IPS DF 19.7 (cell line): ENCODE data around the gene CEMIP2.
"Not testable (repeated sequence)": the region's sequence is repeated elsewhere in the genome, so short reads cannot be mapped to it uniquely, and the experiment has no call there.

Source experiments
- DNase-seq: peaks from one replicate; pipeline ENCODE4 v3.0.0-alpha.2; 2013; ENCODE audit warnings: low read depth, low spot score

Gene CEMIP2

DNA sequence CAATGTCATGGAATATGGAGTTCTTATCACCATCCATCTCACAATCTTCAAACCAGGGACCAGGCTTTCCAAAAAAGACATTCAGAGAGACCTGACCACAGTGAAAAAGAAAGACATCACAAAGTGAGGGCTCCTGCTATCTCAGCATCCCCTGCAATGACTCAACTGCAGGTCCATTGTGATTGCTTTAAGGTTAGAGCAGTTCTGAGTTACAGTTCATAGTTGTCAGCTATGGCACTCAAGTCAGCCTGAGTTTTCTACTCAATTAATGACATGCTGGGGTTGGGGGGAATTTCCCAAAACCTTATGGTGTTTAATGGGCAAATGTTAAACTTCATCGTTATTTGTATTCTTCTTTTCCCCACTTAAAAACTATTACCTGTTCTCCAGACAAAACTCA lies 58.9 kb downstream of the CEMIP2 start:
- DNase-seq = no peak

DNA sequence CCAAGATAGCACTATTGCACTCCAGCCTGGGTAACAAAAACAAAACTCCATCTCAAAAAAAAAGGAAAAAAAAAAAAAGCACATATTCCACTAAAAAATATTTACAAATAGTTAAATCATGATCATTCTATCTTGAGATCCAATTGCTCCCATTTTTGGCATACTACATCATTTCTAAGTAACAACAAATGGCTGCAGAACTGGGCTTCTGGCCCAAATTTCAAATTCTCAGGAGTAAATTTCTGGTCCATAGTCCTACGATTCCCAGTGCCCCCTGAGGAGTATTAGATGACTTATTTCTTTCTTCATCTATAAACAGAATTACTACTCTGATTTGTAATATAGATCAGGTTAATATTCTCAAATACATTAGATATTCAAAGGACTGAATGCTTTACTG lies 62.1 kb downstream of the CEMIP2 start:
- DNase-seq = no peak

DNA sequence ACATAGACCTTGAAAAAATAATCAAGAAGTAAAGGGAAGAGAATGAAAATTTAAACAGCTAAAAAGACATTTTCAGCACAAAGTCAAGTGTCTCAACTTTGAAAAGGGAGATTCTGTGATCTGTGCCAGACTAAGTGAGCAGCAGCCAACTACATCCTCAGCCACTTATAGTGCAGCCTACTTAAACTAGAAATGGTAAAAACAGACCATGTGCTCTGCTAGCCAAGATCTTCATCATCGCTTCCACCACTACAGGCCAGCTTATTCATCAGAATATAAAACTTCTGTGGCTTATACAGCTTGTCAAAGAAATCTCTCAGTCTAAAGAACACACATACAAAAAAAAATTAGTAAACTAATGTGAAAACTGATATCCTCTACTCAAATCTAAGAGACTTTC lies 63.5 kb downstream of the CEMIP2 start:
- no peak for DNase-seq

DNA sequence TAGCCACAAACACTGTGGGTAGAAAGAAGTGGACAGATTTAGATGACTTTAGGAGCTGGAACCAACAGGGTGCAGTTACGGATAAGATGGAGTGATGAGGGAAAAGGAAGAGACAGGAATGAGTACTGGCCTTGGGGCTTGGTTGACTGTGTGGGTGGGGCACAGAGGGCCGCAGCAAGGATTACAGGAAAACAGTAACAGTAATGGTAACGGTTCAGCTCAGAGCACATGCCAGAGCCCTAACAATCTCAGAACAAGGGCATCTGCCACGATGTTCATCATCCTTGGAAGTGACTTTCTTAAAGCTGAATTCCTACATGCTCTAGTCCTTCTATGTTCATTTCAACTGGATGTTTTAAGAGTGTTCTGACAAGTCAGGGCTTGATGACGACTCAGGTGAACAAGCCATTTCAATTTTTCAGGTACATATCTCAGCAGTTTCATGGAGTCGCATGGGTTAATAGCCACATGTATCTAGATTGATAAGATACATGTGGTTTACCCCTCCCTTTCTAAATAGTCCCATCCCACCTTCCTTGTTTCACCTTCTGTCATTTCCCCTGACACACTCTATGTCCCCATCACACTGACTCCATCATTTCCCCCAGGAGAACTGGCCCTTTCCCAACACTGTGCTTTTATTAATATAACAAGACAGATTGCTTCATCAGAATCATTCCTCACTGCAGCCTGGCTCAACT lies 65.0 kb downstream of the CEMIP2 start:
- no peak for DNase-seq

DNA sequence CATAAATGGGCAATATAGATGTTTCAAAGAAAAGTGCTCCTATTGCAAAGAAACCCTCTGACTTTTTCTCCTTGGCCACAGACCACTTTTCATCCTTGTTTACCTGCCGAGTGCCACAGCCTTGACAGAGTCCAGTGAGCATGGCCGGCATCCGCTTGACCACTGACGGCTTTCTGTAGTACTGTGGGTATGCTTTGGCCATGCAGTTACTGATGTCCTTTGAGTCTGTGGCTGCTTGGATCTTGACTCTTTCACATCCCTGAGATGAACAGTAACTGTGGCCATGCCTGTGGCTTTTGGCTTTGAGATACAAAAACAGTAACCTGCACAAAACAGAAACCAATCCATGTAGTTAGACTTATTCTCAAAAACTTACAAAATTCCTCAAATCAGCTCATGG lies 70.4 kb downstream of the CEMIP2 start:
- DNase-seq = no peak

DNA sequence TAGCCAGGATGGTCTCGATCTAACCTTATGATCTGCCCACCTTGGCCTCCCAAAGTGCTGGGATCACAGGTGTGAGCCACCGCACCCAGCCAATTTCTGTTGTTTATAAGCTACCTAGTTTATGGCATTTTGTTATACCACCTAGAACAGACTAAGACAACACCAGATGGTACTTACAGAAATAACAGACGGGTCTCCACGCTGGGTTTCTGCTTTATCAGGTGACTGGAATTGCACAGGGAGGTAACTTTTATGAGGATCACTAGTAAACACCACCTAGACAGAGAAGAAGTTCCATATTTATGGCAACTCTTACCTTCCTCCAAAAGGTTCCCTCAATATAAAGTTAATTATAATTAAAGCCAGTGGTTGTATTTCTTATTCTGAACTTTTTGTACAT lies 74.0 kb downstream of the CEMIP2 start:
- no peak for DNase-seq

DNA sequence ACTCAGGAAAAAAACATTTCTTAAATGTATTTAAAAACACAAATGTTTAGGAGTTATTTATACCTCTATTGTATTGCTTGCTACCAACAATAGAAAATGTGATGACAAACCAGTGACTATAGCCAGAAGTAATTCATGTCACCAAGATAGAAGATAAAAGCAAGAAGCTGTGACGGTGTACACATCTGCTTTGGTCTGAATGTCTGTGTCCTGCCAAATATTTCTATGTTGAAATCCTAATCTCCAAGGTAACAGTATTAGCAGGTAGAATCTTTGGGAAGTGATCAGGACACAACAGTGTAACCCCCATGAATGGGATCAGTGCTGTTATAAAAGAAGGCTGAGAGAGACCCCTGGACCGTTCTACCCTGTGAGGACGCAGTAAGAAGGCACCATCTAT lies 74.7 kb downstream of the CEMIP2 start:
- DNase-seq = no peak

DNA sequence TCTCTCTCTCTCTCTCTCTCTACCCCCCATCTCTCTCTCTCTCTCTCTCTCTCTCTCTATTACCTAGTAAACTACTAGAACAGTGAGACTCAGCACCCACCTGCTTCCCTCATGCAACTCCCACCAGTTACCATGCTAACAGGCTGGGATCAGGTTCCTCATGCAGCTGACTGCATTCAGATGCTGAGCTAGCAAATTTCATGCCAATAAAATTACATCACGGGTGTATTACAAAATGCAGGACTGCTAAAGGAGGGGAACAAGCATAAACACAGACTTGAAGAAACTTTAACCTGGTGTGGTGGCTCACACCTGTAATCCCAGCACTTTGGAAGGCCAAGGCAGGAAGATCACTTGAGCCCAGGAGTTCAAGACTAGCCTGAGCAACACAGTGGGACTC lies 76.0 kb downstream of the CEMIP2 start:
- no peak for DNase-seq

DNA sequence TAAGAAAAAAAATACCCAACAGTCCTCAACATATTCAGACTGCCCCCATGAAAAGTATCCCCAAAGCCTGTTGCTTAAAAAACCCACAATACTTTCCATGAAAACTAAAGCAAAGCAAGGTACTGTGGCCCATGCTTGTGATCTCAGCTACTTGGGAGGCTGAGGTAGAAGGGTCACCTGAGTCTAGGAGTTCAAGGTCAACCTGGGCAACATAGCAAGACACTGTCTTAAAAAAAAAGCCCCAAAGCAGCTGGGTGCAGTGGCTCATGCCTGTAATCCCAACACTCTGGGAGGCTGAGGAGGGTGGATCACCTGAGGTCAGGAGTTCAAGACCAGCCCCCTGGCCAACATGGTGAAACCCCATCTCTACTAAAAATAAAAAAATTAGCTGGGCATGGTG lies 76.7 kb downstream of the CEMIP2 start:
- DNase-seq = not testable (repeated sequence)

DNA sequence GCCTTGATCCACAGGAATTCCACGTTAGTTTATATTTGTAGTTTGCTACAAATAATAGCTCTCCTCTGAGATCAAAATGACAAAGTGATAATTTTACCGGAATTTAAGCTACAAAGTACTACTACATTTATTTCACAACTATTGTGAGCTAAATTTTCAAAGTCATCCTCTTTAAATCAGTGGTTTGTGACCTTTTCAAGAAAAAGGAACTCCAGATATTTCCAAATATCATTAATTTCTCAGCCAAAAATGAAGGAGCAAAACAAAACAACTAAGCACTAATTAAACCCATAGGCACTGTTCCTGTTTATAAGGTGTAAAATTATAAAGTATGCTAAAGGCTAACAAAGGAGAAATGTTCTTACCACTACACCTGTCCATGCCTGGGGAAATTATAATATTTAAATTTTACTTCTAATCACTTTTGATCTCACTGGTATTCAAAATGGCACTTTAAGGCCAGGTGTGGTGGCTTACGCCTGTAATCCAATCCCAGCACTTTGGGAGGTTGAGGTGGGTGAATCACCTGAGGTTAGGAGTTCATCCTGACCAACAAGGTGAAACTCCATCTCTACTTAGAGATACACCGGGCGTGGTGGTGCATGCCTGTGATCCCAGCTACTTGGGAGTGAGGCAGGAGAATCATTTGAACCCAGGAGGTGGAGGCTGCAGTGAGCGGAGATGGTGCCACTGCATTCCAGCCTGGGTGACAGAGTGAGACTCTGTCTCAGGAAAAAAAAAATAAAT lies 77.5 kb downstream of the CEMIP2 start:
- DNase-seq = no peak

DNA sequence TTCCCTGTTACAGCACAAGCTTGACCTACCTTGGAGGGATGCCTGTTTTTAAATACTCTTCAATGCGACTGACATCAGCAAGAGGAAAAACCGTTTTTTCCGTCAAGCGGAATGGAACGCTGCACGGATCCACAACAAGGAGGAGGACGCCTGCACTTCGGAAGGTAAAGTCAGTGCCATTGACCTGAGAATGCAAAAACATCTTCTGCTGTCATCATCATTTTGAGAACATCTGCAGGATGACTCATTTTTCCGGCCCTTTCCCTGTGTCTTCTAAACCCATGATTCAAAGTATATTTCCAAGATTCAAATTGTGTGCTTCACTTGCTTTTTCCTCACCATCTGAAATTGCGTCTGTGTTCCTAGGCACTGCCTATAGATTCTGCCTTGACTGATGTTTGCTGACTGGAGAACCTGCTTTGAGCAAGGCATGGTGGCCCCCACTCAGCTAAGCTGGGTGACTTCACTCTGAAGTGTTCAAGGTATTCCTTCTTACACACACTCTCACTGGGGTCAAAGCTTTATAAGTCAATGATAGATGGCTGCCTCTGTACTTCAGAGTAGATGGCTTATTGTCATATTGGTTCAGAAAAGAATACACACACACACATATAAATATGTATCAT lies 78.1 kb downstream of the CEMIP2 start:
- no peak for DNase-seq

DNA sequence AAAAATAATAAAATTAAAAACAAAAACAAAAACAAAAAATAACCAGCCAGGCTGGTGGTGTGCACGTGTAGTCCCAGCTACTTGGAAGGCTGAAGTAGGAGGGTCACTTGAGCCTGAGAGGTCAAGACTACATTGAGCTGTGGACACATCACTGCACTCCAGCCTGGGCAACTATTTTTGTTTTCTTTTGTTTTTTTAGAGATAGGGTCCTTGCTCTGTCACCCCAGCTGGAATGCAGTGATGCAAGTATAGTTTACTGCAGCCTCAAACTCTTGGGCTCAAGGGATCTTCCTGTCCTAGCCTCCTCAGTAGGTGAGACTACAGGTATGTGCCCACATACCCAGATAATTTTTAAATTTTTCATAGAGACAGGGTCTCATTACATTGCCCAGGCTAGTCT lies 80.6 kb downstream of the CEMIP2 start:
- DNase-seq = no peak

DNA sequence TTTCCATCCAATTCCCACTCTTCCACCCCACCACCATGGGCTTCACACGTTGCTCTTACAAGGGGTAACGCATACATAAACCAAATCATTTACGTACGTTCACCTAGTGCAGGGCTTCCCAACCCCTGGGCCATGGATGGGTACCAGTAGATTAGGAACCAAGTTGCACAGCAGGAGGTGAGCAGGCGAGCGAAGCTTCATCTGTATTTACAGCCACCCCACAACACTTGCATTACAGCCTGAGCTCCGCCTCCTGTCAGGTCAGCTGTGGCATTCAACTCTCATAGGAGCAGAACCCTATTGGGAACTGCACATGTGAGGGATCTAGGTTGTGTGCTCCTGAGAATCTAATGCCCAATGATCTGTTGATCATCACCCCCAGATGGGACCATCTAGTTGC lies 82.3 kb downstream of the CEMIP2 start:
- no peak for DNase-seq

DNA sequence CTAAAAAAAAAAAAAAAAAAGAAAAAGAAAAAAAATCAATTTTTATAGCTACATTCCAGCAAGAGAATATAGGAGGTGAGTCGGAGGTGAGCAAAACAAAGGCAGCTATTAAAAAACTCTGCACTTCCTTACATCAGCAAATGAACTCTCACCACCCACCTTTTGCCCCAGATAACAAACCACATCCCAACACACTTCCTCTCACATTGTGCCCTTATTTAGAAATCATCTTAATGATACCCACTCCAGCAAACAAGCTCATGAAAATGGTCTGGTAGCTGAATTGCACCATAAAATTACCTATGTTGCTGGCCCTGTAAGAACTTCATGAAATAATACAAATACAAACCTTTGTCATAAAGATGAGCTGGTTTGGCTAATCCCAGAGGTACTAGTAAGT lies 82.9 kb downstream of the CEMIP2 start:
- DNase-seq = no peak

DNA sequence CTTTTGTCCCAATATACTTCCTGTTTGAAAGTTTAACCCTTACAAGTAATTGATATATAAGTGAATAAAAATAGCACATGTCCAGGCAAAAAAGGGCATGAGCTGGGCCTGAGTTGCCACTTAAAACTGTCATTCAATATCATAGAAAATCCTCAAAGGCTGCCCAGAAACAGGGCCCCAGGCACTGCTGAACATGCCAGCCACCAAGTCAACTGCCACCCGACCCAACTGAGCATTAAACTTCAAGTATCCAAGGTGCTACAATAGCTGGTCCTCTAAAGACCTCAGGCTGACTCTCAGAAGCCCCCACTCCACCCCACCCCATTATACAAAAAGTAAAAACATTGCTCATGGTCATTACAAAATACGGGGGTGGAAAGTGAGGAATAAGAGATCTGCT lies 83.7 kb downstream of the CEMIP2 start:
- DNase-seq = no peak

DNA sequence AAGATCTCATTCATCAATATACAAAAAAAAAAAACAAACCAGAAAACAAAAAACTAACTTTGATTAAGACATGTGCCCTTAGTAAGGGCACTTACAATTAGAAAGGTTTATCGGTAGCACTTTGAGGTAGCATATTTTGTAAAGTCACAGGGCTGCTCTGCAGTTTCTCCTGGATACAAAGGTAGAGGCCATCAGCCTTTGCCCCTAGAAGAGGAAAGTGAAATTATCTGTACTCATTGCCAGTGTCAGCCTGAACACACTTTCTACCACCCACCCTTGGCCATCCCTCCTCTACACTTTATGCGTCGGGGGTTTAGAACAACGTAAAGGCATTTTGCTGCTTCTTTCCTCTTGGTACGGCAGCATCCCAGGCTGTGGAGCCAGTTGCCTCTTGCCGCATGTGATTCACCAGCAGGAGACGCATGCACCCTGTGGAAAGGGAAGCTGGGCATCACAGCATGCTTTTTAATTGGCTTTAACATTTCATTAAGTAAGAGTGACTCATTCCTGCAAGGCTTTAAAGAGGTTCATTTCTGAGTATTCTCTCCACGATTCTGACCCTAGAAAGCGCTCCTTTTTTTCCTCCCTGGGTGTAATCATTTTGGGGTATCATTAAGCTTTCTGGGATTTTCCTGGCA lies 84.6 kb downstream of the CEMIP2 start:
- DNase-seq = peak; percentile 54

DNA sequence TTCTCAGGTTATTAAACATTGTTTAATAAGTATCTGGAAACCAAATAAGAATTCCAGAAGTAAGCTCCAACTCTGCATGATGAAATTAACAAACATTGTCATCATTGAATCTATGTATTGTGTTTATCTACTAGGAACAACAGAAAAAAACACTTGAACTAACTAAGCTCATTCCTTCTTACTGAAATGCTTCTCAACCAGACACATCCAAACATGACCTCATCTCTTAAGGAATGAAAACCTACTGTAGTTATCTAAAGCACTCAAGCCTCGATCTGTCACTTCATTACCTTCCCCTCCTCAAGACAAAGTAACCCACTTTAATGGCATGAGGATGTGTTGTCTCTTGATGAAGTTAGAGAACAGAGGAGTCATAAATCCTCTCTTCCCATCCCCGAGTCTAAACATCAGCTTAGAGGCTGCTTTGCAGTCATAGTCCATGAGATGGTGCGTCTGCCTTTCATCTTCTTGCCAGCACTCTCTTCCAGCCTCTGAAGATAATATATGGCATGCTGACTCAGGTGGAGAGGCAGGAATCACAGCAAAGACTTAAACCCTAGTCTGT lies 86.5 kb downstream of the CEMIP2 start:
- DNase-seq = no peak

DNA sequence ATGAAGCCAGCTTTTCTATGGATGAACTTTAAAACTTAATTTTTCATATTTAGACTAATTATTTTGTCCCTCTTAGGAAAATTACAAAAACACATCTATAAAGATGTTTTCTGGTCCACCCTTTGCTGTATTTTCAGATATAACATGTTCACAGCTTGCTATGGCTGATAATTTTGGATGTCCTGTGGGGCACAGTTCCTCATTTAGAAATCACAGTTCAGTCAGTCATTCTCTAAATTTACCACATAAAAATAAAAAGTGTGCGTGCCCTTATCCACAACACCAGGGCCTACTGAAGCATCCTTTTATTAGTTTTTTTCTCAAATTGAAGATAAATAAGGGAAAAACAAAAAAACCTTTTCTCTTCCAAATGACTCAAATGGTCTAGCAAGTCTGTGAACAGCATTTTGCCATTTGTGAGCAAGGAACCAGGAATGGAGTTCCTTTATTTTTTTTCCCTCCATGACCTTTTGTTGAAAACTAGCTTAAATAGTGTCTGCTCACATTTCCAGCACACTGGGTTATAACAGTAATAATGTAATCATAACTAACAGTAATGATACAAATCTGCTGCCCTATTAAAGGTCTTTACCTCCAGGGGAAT lies 87.1 kb downstream of the CEMIP2 start:
- no peak for DNase-seq

DNA sequence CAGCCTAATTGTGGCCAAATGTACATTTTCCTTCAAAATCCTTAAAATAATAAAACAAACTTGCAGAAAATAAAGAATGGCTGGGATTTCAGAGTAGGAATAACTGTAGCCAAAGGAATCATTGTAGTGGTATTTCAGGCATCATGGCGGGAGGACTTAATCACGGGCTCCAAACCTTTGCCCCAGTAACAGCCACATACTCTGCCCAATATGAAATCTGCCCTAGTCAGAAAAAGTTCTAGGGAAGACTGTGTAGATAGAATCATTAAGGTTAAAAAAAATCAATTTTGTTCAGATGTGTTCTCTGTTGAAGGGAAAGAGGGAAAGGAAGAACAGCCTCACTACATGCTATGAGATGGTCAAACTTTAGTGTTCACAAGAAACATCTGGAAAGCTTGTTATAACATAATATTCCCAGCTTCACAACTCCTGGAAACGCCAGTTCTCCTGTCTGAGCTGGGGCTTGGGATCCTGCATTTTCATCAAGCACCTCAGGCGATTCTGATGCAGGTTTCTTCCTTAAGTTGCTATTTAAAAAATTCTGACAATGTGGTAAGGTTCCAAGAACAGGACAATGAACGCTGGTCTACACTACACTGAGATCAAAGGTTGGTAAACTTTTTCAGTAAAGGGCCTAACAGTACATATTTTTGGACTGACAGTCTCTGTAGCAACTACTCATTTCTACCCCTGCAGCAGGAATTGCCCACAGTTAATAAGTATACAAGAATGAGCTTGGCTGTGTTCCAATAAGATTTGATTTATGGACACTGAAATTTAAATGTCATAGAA lies 87.9 kb downstream of the CEMIP2 start:
- no peak for DNase-seq

DNA sequence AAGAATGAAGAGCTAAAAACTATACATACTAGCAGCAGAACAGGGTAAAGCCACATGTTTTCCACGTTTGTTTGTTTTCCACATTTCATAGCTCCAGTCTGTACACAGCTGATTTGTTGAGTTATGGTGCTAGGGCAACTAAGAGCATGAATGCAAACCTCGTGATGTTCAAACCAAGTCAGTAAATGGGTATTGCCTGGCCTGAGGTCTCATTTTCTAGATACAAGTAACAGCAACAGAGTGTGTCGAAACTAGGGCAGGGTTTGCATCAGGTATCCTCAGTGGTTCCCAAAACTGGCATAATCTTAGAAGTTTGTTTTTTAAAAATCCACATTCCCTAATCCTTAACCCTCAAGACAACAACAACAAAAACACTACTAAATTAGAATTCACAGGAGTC lies 89.3 kb downstream of the CEMIP2 start:
- no peak for DNase-seq

DNA sequence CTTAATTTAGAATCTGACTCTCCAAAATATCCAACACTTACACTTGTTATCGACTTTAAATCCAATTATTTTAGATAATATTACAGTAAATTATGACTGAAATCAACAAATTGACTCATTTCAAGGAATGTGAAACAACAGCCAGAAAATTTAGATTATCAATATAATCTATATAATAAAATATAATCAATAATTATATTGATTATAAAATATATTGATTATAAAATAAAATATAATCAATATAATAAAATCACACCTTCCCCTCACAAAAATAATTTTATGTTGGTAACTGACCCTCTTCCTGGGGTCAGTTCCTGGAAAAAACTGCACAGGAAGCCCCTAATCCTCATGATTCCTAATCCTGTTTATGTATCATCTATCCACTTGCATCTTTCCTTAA lies 91.1 kb downstream of the CEMIP2 start:
- no peak for DNase-seq
